Body of pancreas (tissue), 4 donors: ENCODE measurements around the gene LASP1NB.
A peak's percentile ranks its signal among the peaks of the same experiment; 100 is the strongest.

Source experiments
- ATAC-seq: fragments of 150-250 bp; one replicate; pipeline ENCODE4 v1.9.1; 2016
- DNase-seq, 4 donors: peaks; one replicate each; pipeline ENCODE4 v3.0.0-alpha.2; 2019
- H3K27ac ChIP-seq, 4 donors: fragments of 200-600 bp; sonication (generic); 1 replicate in 3 of 4; 2 replicates in 1 of 4; pipeline versions ENCODE4 v1.5.1 to v1.6.1; 2016 to 2019; ENCODE audit warnings: mild to moderate bottlenecking in 1 of 4, mixed read lengths in 1 of 4, moderate library complexity in 1 of 4
- H3K27me3 ChIP-seq, 2 donors: fragments of 200-600 bp; sonication (generic); one replicate each; pipeline ENCODE4 v1.6.0; 2016; ENCODE audit warnings: mild to moderate bottlenecking in 1 of 2
- H3K36me3 ChIP-seq, 2 donors: fragments of 200-600 bp; sonication (generic); replicated peaks in 1 of 2; 2 replicates each; pipeline ENCODE4 v1.5.1; 2016; ENCODE audit warnings: low read depth in 2 of 2; ENCODE audit not compliant: insufficient read depth in 1 of 2
- H3K4me1 ChIP-seq: fragments of 200-600 bp; sonication (generic); one replicate; pipeline ENCODE4 v1.6.0; 2016
- H3K4me3 ChIP-seq, 2 donors: fragments of 200-600 bp; sonication (generic); 1 replicate in 1 of 2; 2 replicates in 1 of 2; pipeline ENCODE4 v1.5.1; 2016 to 2019
- H3K9me3 ChIP-seq, 3 donors: fragments of 200-600 bp; sonication (generic); 1 replicate in 2 of 3; 2 replicates in 1 of 3; pipeline ENCODE4 v1.5.1; 2016
- POLR2A ChIP-seq, 3 donors: fragments of 450-650 bp; IDR thresholded peaks; one replicate each; pipeline ENCODE4 v1.6.1; 2016; ENCODE audit warnings: antibody characterized with exemption in 3 of 3, mild to moderate bottlenecking in 2 of 3
- WGBS, 2 donors: methylation state at CpG; one replicate each; pipeline ENCODE4 v1.1.5; 2017; 5-methylcytosine and 5-hydroxymethylcytosine counted together
- intact Hi-C: fragments of 100-400 bp; cut with DNase I; formaldehyde crosslinking; loops from one replicate; pipeline ENCODE4 v1.15.1; 2023
- TF ChIP-seq, protein P1 (sequence below), 7 experiments: fragments of 450-650 bp in 4 of 7; fragments of 200-600 bp in 3 of 7; sonication (generic) in 3 of 7; IDR thresholded peaks; one replicate each; pipeline ENCODE4 v1.5.1; 2016 to 2019; ENCODE audit warnings: antibody characterized with exemption in 7 of 7

The LASP1NB gene

DNA sequence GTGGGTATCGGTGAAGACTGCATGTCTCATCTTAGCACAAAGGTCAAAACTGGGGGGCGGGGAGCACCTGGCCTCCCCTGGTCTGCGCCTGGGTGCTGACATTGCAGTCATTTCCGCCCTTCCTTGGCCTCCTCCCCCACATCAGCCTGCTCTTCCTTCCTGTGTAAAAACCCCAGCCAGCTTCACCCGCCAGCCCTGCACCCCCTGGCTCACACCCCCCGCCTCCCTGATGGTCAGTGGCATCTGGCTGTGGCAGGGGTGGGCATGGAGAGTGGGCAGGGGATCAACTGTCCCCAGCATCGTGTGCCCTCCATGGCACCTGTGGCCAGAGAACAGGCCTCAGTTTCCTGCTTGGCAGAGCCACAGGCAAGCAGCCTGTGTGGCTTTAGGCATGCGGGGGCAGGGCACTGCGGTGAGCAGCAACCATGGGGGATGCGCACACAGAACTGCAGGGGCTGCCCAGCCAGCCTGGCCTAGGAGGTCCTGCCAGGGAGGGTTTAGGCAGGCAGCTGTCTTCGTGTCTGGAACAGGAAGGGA, 26.5 kb upstream of the LASP1NB start:
- Histone ChIP-seq H3K4me1 (peaks cover 31% of the 10 kb centered on the region), H3K27me3 (no peaks in the 10 kb centered on the region), H3K36me3 (peaks cover 3 to 6% of the 10 kb centered on the region in 2 donors), H3K4me3 (no peak overlapping the region), H3K9me3 (no peaks in the 10 kb centered on the region), H3K27ac (peak overlapping the region in 2 of 4 donors; percentile 50 to 62)
- intact Hi-C loops = no loop called here
- WGBS, 2 donors = 87 to 91% methylated on average over 6 to 11 of the region's 11 CpGs
- ATAC-seq = no peak
- no peak for TF ChIP-seq POLR2A (IDR thresholded peaks at IDR 0.05)
- TF ChIP-seq, protein P1, sequence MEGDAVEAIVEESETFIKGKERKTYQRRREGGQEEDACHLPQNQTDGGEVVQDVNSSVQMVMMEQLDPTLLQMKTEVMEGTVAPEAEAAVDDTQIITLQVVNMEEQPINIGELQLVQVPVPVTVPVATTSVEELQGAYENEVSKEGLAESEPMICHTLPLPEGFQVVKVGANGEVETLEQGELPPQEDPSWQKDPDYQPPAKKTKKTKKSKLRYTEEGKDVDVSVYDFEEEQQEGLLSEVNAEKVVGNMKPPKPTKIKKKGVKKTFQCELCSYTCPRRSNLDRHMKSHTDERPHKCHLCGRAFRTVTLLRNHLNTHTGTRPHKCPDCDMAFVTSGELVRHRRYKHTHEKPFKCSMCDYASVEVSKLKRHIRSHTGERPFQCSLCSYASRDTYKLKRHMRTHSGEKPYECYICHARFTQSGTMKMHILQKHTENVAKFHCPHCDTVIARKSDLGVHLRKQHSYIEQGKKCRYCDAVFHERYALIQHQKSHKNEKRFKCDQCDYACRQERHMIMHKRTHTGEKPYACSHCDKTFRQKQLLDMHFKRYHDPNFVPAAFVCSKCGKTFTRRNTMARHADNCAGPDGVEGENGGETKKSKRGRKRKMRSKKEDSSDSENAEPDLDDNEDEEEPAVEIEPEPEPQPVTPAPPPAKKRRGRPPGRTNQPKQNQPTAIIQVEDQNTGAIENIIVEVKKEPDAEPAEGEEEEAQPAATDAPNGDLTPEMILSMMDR (IDR thresholded peaks at IDR 0.05) = no peak
- DNase-seq = peak in 1 of 4 donors; percentile 42

DNA sequence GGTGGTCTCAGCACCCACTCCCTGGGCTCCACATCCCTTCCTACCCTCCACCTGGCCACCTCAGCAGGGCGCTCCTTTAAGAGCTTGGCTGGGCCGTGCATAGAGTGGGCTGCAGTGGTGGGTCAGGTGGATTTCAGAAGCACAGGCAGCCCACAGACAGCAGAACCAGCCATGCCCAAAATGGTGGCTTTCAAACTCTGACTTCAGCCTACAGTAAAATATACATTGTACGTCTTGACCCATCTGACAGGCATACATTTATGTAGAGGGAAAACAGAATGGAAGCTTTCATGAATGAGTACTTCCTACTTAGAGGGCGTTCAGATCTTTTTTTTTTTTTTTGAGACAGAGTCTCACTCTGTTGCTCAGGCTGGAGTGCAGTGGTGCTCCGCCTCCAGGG, 26.0 kb upstream of the LASP1NB start:
- Histone ChIP-seq H3K36me3 (peaks cover 3 to 6% of the 10 kb centered on the region in 2 donors), H3K4me1 (peaks cover 25% of the 10 kb centered on the region), H3K27me3 (no peaks in the 10 kb centered on the region), H3K4me3 (no peak overlapping the region), H3K9me3 (no peaks in the 10 kb centered on the region), H3K27ac (peak overlapping the region in 2 of 4 donors; percentile 50 to 62)
- TF ChIP-seq, protein P1 (IDR thresholded peaks at IDR 0.05) = no peak
- ATAC-seq (no peak), DNase-seq (no peak)
- intact Hi-C loops = no loop called here
- WGBS, 2 donors = 85 to 93% methylated on average over 4 to 5 of the region's 5 CpGs

DNA sequence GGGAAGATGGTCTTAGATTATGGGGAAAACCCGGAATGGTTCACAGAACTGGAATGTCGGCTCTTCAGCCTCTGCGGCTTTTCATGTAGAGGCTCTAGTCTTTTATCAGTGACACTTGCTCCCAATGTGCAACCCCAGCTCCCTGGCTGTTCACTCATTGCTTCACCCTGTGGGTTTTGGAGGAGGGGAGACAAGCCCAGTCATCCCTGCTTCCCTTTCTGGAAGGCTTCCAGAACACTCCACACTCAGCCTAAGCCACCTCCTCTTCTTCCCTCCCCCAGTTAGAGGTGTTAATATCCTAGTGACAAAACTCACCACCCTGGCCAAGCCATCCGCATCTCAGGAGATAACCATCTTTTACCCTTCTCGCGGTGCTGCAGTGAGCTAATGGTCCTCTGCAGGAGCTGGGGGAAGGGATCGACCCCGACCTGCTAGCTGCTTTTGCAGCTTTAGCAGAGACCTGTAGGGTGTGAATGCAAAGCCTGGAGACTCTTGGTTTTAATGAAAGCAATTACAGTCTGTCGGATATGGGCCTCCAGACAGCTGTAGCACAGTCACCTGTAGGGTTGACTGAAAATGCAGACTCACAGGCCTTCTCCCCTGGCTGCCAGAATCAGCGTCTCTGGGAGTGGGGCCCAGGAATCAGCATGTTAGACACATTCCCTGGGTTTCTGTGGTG, 24.3 kb upstream of the LASP1NB start:
- ATAC-seq (peak; percentile 50), DNase-seq (peak in 1 of 4 donors; percentile 73)
- intact Hi-C loops = no loop called here
- H3K9me3 ChIP-seq = no peaks in the 10 kb centered on the region
- peaks cover 24% of the 10 kb centered on the region for H3K4me1 ChIP-seq
- H3K27ac ChIP-seq = peak overlapping the region in 2 of 4 donors; percentile 19 to 47
- H3K36me3 ChIP-seq = peaks cover 3 to 6% of the 10 kb centered on the region in 2 donors
- H3K27me3 ChIP-seq = no peaks in the 10 kb centered on the region
- WGBS, 2 donors = 54 to 80% methylated on average over 3 to 10 of the region's 10 CpGs
- TF ChIP-seq POLR2A (IDR thresholded peaks at IDR 0.05) = no peak
- TF ChIP-seq, protein P1 (IDR thresholded peaks at IDR 0.05) = no peak
- no peak overlapping the region for H3K4me3 ChIP-seq

DNA sequence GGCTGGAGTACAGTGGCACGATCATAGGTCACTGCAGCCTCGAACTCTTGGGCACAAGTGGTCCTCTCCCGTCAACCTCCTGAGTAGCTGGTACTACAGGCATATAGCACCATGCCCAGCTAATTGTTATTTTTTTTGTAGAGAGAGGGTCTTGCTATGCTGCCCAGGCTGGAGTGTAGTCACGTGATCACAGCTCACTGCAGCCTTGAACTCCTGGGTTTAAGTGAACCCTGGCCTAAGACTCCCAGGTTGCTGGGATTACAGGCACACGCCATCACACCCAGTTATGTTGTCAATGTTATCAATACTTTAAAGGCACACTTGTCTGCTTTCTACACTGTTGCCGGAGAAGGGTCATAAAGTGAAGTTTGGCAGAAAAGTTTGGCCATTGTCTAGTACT, 22.0 kb upstream of the LASP1NB start:
- H3K4me1 ChIP-seq = peaks cover 12% of the 10 kb centered on the region
- no peak overlapping the region for H3K4me3 ChIP-seq
- no peaks in the 10 kb centered on the region for H3K27me3 ChIP-seq
- no peaks in the 10 kb centered on the region for H3K9me3 ChIP-seq
- WGBS, 2 donors = 76 to 79% methylated on average over 6 of the region's 6 CpGs
- no peak overlapping the region for H3K27ac ChIP-seq
- peaks cover 3% of the 10 kb centered on the region in 2 donors for H3K36me3 ChIP-seq
- TF ChIP-seq, protein P1 (IDR thresholded peaks at IDR 0.05) = no peak
- no peak for TF ChIP-seq POLR2A (IDR thresholded peaks at IDR 0.05)
- ATAC-seq (no peak), DNase-seq (no peak)
- intact Hi-C loops = no loop called here

DNA sequence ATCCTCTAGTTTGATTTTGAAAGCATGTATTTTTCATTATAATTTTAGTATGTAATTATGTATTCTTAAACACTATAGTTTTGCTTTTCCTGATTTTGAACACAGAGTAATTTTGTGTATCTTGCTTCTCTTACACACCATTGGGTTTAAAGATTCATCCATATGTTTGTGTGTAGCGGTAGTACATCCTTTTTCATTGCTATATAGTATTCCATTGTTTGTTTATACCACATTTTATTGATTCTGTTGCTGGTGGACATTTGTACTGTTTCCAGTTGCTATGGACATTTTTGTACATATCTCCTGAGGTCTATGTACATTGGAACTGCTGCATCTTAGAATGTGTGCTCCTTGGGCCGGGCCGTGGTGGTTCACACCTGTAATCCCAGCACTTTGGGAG, 20.5 kb upstream of the LASP1NB start:
- Histone ChIP-seq H3K4me3 (no peak overlapping the region), H3K9me3 (no peaks in the 10 kb centered on the region), H3K27me3 (no peaks in the 10 kb centered on the region), H3K4me1 (peaks cover 12% of the 10 kb centered on the region), H3K36me3 (no peaks in the 10 kb centered on the region), H3K27ac (no peak overlapping the region)
- intact Hi-C loops = no loop called here
- DNase-seq = no peak
- ATAC-seq = no peak
- TF ChIP-seq, protein P1 (IDR thresholded peaks at IDR 0.05) = no peak
- no peak for TF ChIP-seq POLR2A (IDR thresholded peaks at IDR 0.05)
- 87 to 97% methylated on average over 3 of the region's 3 CpGs for WGBS, 2 donors
